ENCODE measurements around the gene CHRNA5.
A peak's percentile ranks its signal among the peaks of the same experiment; 100 is the strongest.

The CHRNA5 gene

GRCh38 chr15:78567531-78567930 lies 2.2 kb downstream of the CHRNA5 start:
- H3K27ac ChIP-seq (ENCODE audit: low read length): no peak overlapping the region
- H3K79me2 ChIP-seq (ENCODE audit: low read length): peaks cover 26% of the 10 kb centered on the region
- peak overlapping the region; percentile 55 for H3K4me3 ChIP-seq (ENCODE audit: low read length)
- 0 out of 2 replicates have a peak overlapping the region, but pooled peaks have one; percentile 3 for H3K9ac ChIP-seq (ENCODE audit: low read length)
- TF ChIP-seq CTCF (IDR thresholded peaks at IDR 0.05; ENCODE audit: low read depth, low read length): no peak
- TF ChIP-seq EZH2phosphoT487 (IDR thresholded peaks at IDR 0.05; ENCODE audit: low read depth): no peak
- no peaks in the 10 kb centered on the region for H3K27me3 ChIP-seq (ENCODE audit: low read depth, low read length)
- H3K4me2 ChIP-seq (ENCODE audit: low read length): peak overlapping the region; percentile 68
- H4K20me1 ChIP-seq (ENCODE audit: insufficient read depth, low read length): no peaks in the 10 kb centered on the region
- H3K36me3 ChIP-seq (replicated peaks; ENCODE audit: low read depth, low read length): no peaks in the 10 kb centered on the region
- no peak overlapping the region for H2AFZ ChIP-seq (ENCODE audit: low read depth, low read length)
- no peaks in the 10 kb centered on the region for H3K9me3 ChIP-seq (ENCODE audit: insufficient read depth, low read length)
- peaks cover 36% of the 10 kb centered on the region for H3K4me1 ChIP-seq (ENCODE audit: low read length)

GRCh38 chr15:78570710-78571109 lies 5.4 kb downstream of the CHRNA5 start:
- Histone ChIP-seq H3K4me2 (ENCODE audit: low read length) (no peak overlapping the region), H3K79me2 (ENCODE audit: low read length) (peaks cover 29% of the 10 kb centered on the region), H3K36me3 (replicated peaks; ENCODE audit: low read depth, low read length) (no peaks in the 10 kb centered on the region), H3K27me3 (ENCODE audit: low read depth, low read length) (no peaks in the 10 kb centered on the region), H3K4me1 (ENCODE audit: low read length) (peaks cover 34% of the 10 kb centered on the region), H2AFZ (ENCODE audit: low read depth, low read length) (no peak overlapping the region), H4K20me1 (ENCODE audit: insufficient read depth, low read length) (peaks cover 13% of the 10 kb centered on the region; the same call in 1 of the 2 replicates), H3K9ac (ENCODE audit: low read length) (no peak overlapping the region), H3K27ac (ENCODE audit: low read length) (no peak overlapping the region), H3K9me3 (ENCODE audit: insufficient read depth, low read length) (no peaks in the 10 kb centered on the region), H3K4me3 (ENCODE audit: low read length) (no peak overlapping the region)
- no peak for TF ChIP-seq EZH2phosphoT487 (IDR thresholded peaks at IDR 0.05; ENCODE audit: low read depth)
- TF ChIP-seq CTCF (IDR thresholded peaks at IDR 0.05; ENCODE audit: low read depth, low read length): peak; percentile 31

- Histone ChIP-seq H3K4me3 (ENCODE audit: low read length) (no peak overlapping the region), H3K36me3 (replicated peaks; ENCODE audit: low read depth, low read length) (no peaks in the 10 kb centered on the region), H3K79me2 (ENCODE audit: low read length) (peaks cover 28% of the 10 kb centered on the region)
These were observed 6.1 kb downstream of the CHRNA5 start for GRCh38 chr15:78571382-78571781.

GRCh38 chr15:78573416-78573815 lies 8.1 kb downstream of the CHRNA5 start:
- no peak for TF ChIP-seq CTCF (IDR thresholded peaks at IDR 0.05; ENCODE audit: low read depth, low read length)
- TF ChIP-seq EZH2phosphoT487 (IDR thresholded peaks at IDR 0.05; ENCODE audit: low read depth): no peak
- no peak overlapping the region for H3K4me3 ChIP-seq (ENCODE audit: low read length)
- no peaks in the 10 kb centered on the region for H3K27me3 ChIP-seq (ENCODE audit: low read depth, low read length)
- no peaks in the 10 kb centered on the region for H3K36me3 ChIP-seq (replicated peaks; ENCODE audit: low read depth, low read length)
- no peak overlapping the region for H3K27ac ChIP-seq (ENCODE audit: low read length)
- H2AFZ ChIP-seq (ENCODE audit: low read depth, low read length): no peak overlapping the region
- H3K4me1 ChIP-seq (ENCODE audit: low read length): peaks cover 20% of the 10 kb centered on the region
- peaks cover 13% of the 10 kb centered on the region; the same call in 1 of the 2 replicates for H4K20me1 ChIP-seq (ENCODE audit: insufficient read depth, low read length)
- no peaks in the 10 kb centered on the region for H3K9me3 ChIP-seq (ENCODE audit: insufficient read depth, low read length)
- no peak overlapping the region for H3K9ac ChIP-seq (ENCODE audit: low read length)
- no peak overlapping the region for H3K4me2 ChIP-seq (ENCODE audit: low read length)
- H3K79me2 ChIP-seq (ENCODE audit: low read length): peaks cover 20% of the 10 kb centered on the region

More at GRCh38 chr15:78571382-78571781, 6.1 kb downstream of the CHRNA5 start:
- Histone ChIP-seq H3K27ac (ENCODE audit: low read length) (no peak overlapping the region), H3K4me2 (ENCODE audit: low read length) (no peak overlapping the region), H2AFZ (ENCODE audit: low read depth, low read length) (no peak overlapping the region), H3K27me3 (ENCODE audit: low read depth, low read length) (no peaks in the 10 kb centered on the region), H3K9me3 (ENCODE audit: insufficient read depth, low read length) (no peaks in the 10 kb centered on the region), H3K9ac (ENCODE audit: low read length) (no peak overlapping the region), H4K20me1 (ENCODE audit: insufficient read depth, low read length) (peaks cover 13% of the 10 kb centered on the region; the same call in 1 of the 2 replicates), H3K4me1 (ENCODE audit: low read length) (peaks cover 32% of the 10 kb centered on the region)
- no peak for TF ChIP-seq CTCF (IDR thresholded peaks at IDR 0.05; ENCODE audit: low read depth, low read length)
